IMR-90 (cell line): ENCODE results near the gene ACSL3. TPM values are rescaled to one million over a fixed set of nuclear protein-coding genes. Genes with fewer than 3 reads are reported as not detected.

Experiments used
- ATAC-seq: fragments of 200-7000 bp; cut with Tn5 transposase; 2 replicates; pipeline ENCODE4 v1.9.1; 2020; ENCODE audit warnings: low read depth, mild to moderate bottlenecking, moderate library complexity
- BruUV-seq: library from RNA; stranded (reverse); fragments of 400-500 nt; replicated peaks from 2 replicates; lab custom pipeline; 2021; lab: Mats Ljungman, UMichigan
- CTCF ChIA-PET: fragments of 300-600 bp; formaldehyde crosslinking; extraction: SDS; loops from one replicate; lab custom pipeline; 2021; ENCODE audit warnings: antibody characterized with exemption; lab: Yijun Ruan, JAX
- POLR2A ChIA-PET: fragments of 300-600 bp; sonication (Branson Sonifier 250); formaldehyde crosslinking; loops from one replicate; lab custom pipeline; 2022; ENCODE audit warnings: antibody characterized with exemption; ENCODE audit not compliant: unreplicated experiment; lab: Charles Lee
- DNase-seq: peaks from one replicate; pipeline ENCODE4 v3.0.0; 2013
- H2AFZ ChIP-seq: replicated peaks from 2 replicates; pipeline ENCODE3; 2013; ENCODE audit warnings: low read length, mild to moderate bottlenecking; ENCODE audit not compliant: poor library complexity
- H2AK5ac ChIP-seq: 2 replicates; pipeline ENCODE4 v1.6.1; 2013; ENCODE audit warnings: low read depth, low read length, inconsistent platforms
- H2AK9ac ChIP-seq: replicated peaks from 2 replicates; pipeline ENCODE3; 2013; ENCODE audit warnings: mild to moderate bottlenecking, low read depth, low read length, moderate library complexity; ENCODE audit not compliant: poor library complexity
- H2BK120ac ChIP-seq: 2 replicates; pipeline ENCODE4 v1.6.1; 2013; ENCODE audit warnings: low read depth, low read length, inconsistent platforms
- H2BK15ac ChIP-seq: 3 replicates; pipeline ENCODE4 v1.6.1; 2013; ENCODE audit warnings: low read depth, low read length, inconsistent platforms
- H2BK20ac ChIP-seq: 2 replicates; pipeline ENCODE4 v1.6.1; 2013; ENCODE audit warnings: low read depth, mild to moderate bottlenecking, inconsistent platforms, low read length, moderate library complexity
- H2BK5ac ChIP-seq: 2 replicates; pipeline ENCODE4 v1.6.1; 2013; ENCODE audit warnings: mild to moderate bottlenecking, low read depth, low read length, inconsistent platforms; ENCODE audit not compliant: poor library complexity, severe bottlenecking
- H3K14ac ChIP-seq: replicated peaks from 2 replicates; pipeline ENCODE4 v1.6.1; 2013; ENCODE audit warnings: low read depth, low read length, inconsistent platforms
- H3K18ac ChIP-seq: 2 replicates; pipeline ENCODE4 v1.6.1; 2013; ENCODE audit warnings: low read depth, low read length, control low read depth
- H3K23ac ChIP-seq: 2 replicates; pipeline ENCODE4 v1.6.1; 2013; ENCODE audit warnings: low read depth, low read length, inconsistent platforms
- H3K27ac ChIP-seq: 2 replicates; pipeline ENCODE4 v1.5.1; 2013; ENCODE audit warnings: mild to moderate bottlenecking, control low read depth, low read length; ENCODE audit not compliant: insufficient read depth
- H3K27me3 ChIP-seq: 2 replicates; pipeline ENCODE4 v1.6.1; 2013; ENCODE audit warnings: low read length; ENCODE audit not compliant: control insufficient read depth, insufficient read depth
- H3K36me3 ChIP-seq: 2 replicates; pipeline ENCODE4 v1.6.1; 2013; ENCODE audit warnings: low read length, mixed read lengths; ENCODE audit not compliant: control insufficient read depth, insufficient read depth
- H3K4ac ChIP-seq: 2 replicates; pipeline ENCODE4 v1.6.1; 2013; ENCODE audit warnings: low read depth, low read length, inconsistent platforms
- H3K4me1 ChIP-seq: 2 replicates; pipeline ENCODE4 v1.6.1; 2013; ENCODE audit warnings: low read length, mixed read lengths; ENCODE audit not compliant: control insufficient read depth, insufficient read depth
- H3K4me2 ChIP-seq: 2 replicates; pipeline ENCODE4 v1.6.1; 2013; ENCODE audit warnings: low read depth, mild to moderate bottlenecking, control low read depth, low read length, moderate library complexity
- H3K4me3 ChIP-seq: 2 replicates; pipeline ENCODE4 v1.5.1; 2013; ENCODE audit warnings: low read depth, mild to moderate bottlenecking, control low read depth, low read length, moderate library complexity; ENCODE audit not compliant: insufficient read depth
- H3K56ac ChIP-seq: 2 replicates; pipeline ENCODE4 v1.6.1; 2013; ENCODE audit warnings: low read length, inconsistent platforms; ENCODE audit not compliant: insufficient read depth; ENCODE audit errors: extremely low read depth
- H3K79me1 ChIP-seq, 2 experiments: 2 replicates each; pipeline ENCODE4 v1.6.1; 2013; ENCODE audit warnings: low read length in 2 of 2, inconsistent platforms in 1 of 2, low read depth in 1 of 2
- H3K9ac ChIP-seq: 2 replicates; pipeline ENCODE4 v1.6.1; 2013; ENCODE audit warnings: low read depth, low read length, control low read depth
- H3K9me1 ChIP-seq: 2 replicates; pipeline ENCODE4 v1.6.1; 2013; ENCODE audit warnings: low read length, inconsistent platforms; ENCODE audit not compliant: insufficient read depth
- H3K9me3 ChIP-seq: 2 replicates; pipeline ENCODE4 v1.6.1; 2013; ENCODE audit warnings: low read length; ENCODE audit not compliant: control insufficient read depth, insufficient read depth
- H4K20me1 ChIP-seq: 2 replicates; pipeline ENCODE4 v1.6.1; 2013; ENCODE audit warnings: low read length, inconsistent platforms; ENCODE audit not compliant: insufficient read depth
- H4K5ac ChIP-seq: 2 replicates; pipeline ENCODE4 v1.6.1; 2013; ENCODE audit warnings: mild to moderate bottlenecking, low read depth, low read length, control low read depth
- H4K8ac ChIP-seq, 2 experiments: 2 replicates each; pipeline ENCODE4 v1.6.1; 2013; ENCODE audit warnings: low read depth in 2 of 2, low read length in 2 of 2, control low read depth in 1 of 2, inconsistent platforms in 1 of 2
- H4K91ac ChIP-seq: 2 replicates; pipeline ENCODE4 v1.6.1; 2013; ENCODE audit warnings: low read depth, low read length, inconsistent platforms; ENCODE audit not compliant: insufficient read depth
- FOS ChIP-seq: fragments of 150-350 bp; IDR thresholded peaks from 2 replicates; pipeline ENCODE4 v1.6.1; 2016; ENCODE audit warnings: low read depth, low read length
- MAFK ChIP-seq: IDR thresholded peaks from 2 replicates; pipeline ENCODE4 v1.6.1; 2012; ENCODE audit warnings: low read depth, low read length, improper control_type of control experiment
- RFX5 ChIP-seq: IDR thresholded peaks from 2 replicates; pipeline ENCODE4 v1.8.0; 2012; ENCODE audit warnings: low read depth, mild to moderate bottlenecking, low read length, moderate library complexity
- WGBS, 2 experiments: methylation state at CpG; one replicate each; pipeline versions ENCODE4 v1.1.5 to v1.1.7; 2013; ENCODE audit warnings: missing lambda C conversion rate in 2 of 2; ENCODE audit not compliant: insufficient read length in 1 of 2; ENCODE audit errors: extremely low coverage in 2 of 2; 5-methylcytosine and 5-hydroxymethylcytosine counted together
- dilution Hi-C: fragments of 300-500 bp; cut with HindIII; formaldehyde crosslinking; loops from one replicate; pipeline ENCODE4 v1.14.3; 2018; ENCODE audit warnings: low sequenced_read_pairs; ENCODE audit not compliant: unreplicated experiment
- in situ Hi-C: fragments of 300-500 bp; cut with MboI; formaldehyde crosslinking; loops from 3 replicates; pipeline ENCODE4 v1.14.3; 2019; ENCODE audit warnings: low sequenced_read_pairs, inconsistent platforms, mixed read lengths
- intact Hi-C: fragments of 100-400 bp; cut with micrococcal nuclease; formaldehyde crosslinking; loops from 2 replicates; pipeline ENCODE4 v1.10.0; 2022
- polyA plus RNA-seq, 3 experiments: library from polyadenylated mRNA; depleted of rRNA; stranded (reverse); fragments of >200 nt; gene quantifications; 2 replicates each; pipeline ENCODE4 v1.2.3, GENCODE V29; 2012; ENCODE audit warnings: low replicate concordance in 1 of 3
- total RNA-seq: library from RNA; depleted of rRNA; stranded (reverse); fragments of >200 nt; gene quantifications from 2 replicates; pipeline ENCODE4 v1.2.3, GENCODE V29; 2012

The ACSL3 gene
- total and polyA plus RNA-seq, 2 of the 4 experiments (the other 2 are of a cell fraction), result 31.0 to 84.2 TPM

GRCh38 chr2:222943820-222944219 lies 83.0 kb downstream of the ACSL3 start:
- H3K56ac ChIP-seq, result no peak overlapping the region
- no peak overlapping the region for H2AK5ac ChIP-seq
- no peak overlapping the region for H2AK9ac ChIP-seq
- peaks cover 7% of the 10 kb centered on the region for H4K20me1 ChIP-seq
- no peak overlapping the region for H3K23ac ChIP-seq
- H3K9me1 ChIP-seq, result no peaks in the 10 kb centered on the region
- in situ Hi-C loops (no loop called here), dilution Hi-C loops (no loop called here), intact Hi-C loops (loop anchor here (5.0 kb wide), 2 partner anchors 82 to 237 kb away; partner anchors contain the start of gene ACSL3)
- H2BK20ac ChIP-seq, result no peak overlapping the region
- peak overlapping the region; percentile 46 for H3K4me2 ChIP-seq
- peak; percentile 40; the same call in 1 of the 2 replicates for ATAC-seq
- H3K4ac ChIP-seq, result no peak overlapping the region
- ChIA-PET CTCF (interaction anchor here (2.4 kb wide), 1 partner anchor 15 kb away, joined by 7 read pairs; no protein-coding TSS in a partner anchor), POLR2A (no interaction called here)
- H4K8ac ChIP-seq, result no peak overlapping the region
- DNase-seq, result peak; percentile 63
- no CpG with 5 or more reads among the region's 1 CpG for WGBS, 2 experiments
- H4K5ac ChIP-seq, result no peak overlapping the region
- H3K14ac ChIP-seq, result no peak overlapping the region
- H3K4me3 ChIP-seq, result no peak overlapping the region
- H3K36me3 ChIP-seq, result peaks cover 4% of the 10 kb centered on the region; the same call in 1 of the 2 replicates
- TF ChIP-seq MAFK (peak; percentile 84), FOS (no peak), RFX5 (no peak)
- no peak overlapping the region for H2BK15ac ChIP-seq
- H2BK120ac ChIP-seq, result no peak overlapping the region
- no peak overlapping the region for H2AFZ ChIP-seq
- no peaks in the 10 kb centered on the region for H3K27me3 ChIP-seq
- peak overlapping the region; percentile 84; the same call in 1 of the 2 replicates for H3K27ac ChIP-seq
- no peak overlapping the region for H3K9ac ChIP-seq
- H2BK5ac ChIP-seq, result peak overlapping the region; percentile 87
- no peak overlapping the region for H4K91ac ChIP-seq
- peaks cover 7 to 23% of the 10 kb centered on the region in 2 experiments; a peak in 3 of 4 replicates for H3K79me1 ChIP-seq
- H3K18ac ChIP-seq, result no peak overlapping the region; the same call in 1 of the 2 replicates
- BruUV-seq, result no TSS peak
- H3K9me3 ChIP-seq, result no peaks in the 10 kb centered on the region
- H3K4me1 ChIP-seq, result peaks cover 13% of the 10 kb centered on the region
